A549 (cell line): ENCODE measurements around the gene RFC1.

Experiments
- CBX2 ChIP-seq: fragments of 200-600 bp; sonication (generic); IDR thresholded peaks from 2 replicates; pipeline ENCODE4 v1.6.1; 2016; ENCODE audit warnings: low read depth, mild to moderate bottlenecking, borderline replicate concordance
- CTCF ChIP-seq: fragments of >200 bp; sonication (Bioruptor Twin); formaldehyde crosslinking; IDR thresholded peaks from 3 replicates; pipeline ENCODE4 v1.5.1; 2016
- KDM5A ChIP-seq: fragments of 200-600 bp; sonication (generic); IDR thresholded peaks from 2 replicates; pipeline ENCODE4 v1.6.1; 2016; ENCODE audit warnings: antibody characterized with exemption, mild to moderate bottlenecking
- NFE2L2 ChIP-seq: fragments of 150-350 bp; conservative IDR thresholded peaks from 2 replicates; pipeline ENCODE4 v1.6.1; 2014; ENCODE audit warnings: low read length
- PHF8 ChIP-seq: fragments of 200-600 bp; sonication (generic); IDR thresholded peaks from 2 replicates; pipeline ENCODE4 v1.6.1; 2016; ENCODE audit warnings: low read depth, mild to moderate bottlenecking, antibody characterized with exemption, moderate library complexity, borderline replicate concordance
- POLR2A ChIP-seq: IDR thresholded peaks from 2 replicates; pipeline ENCODE4 v1.6.1; 2012; ENCODE audit warnings: mild to moderate bottlenecking, low read length
- RCOR1 ChIP-seq: fragments of 150-350 bp; IDR thresholded peaks from 2 replicates; pipeline ENCODE4 v1.6.1; 2014; ENCODE audit warnings: antibody characterized with exemption, low read length, low read depth
- SMC3 ChIP-seq: fragments of >200 bp; sonication (Bioruptor Twin); formaldehyde crosslinking; IDR thresholded peaks from 3 replicates; pipeline ENCODE4 v1.6.1; 2018; ENCODE audit warnings: inconsistent platforms
- TP53 ChIP-seq: fragments of 250-450 bp; sonication (Bioruptor Pico); IDR thresholded peaks from 2 replicates; pipeline ENCODE4 v1.5.0; 2021; ENCODE audit warnings: mild to moderate bottlenecking, moderate library complexity
- ZSCAN20 ChIP-seq: fragments of 250-450 bp; sonication (Bioruptor Pico); IDR thresholded peaks from 2 replicates; pipeline ENCODE4 v1.8.0; 2022; ENCODE audit warnings: mild to moderate bottlenecking, moderate library complexity

GRCh38 chr4:39323821-39324220, 42.3 kb downstream of the RFC1 start:
- TF ChIP-seq NFE2L2, result no peak
- TF ChIP-seq CTCF, result no peak
- no peak for TF ChIP-seq PHF8
- no peak for TF ChIP-seq TP53
- no peak for TF ChIP-seq KDM5A
- TF ChIP-seq POLR2A, result no peak
- TF ChIP-seq SMC3, result no peak
- no peak for TF ChIP-seq ZSCAN20 (CRISPR knock-in tag)
- no peak for TF ChIP-seq RCOR1
- TF ChIP-seq CBX2, result no peak
